H9 (cell line): Measurements from ENCODE around the gene ZNF408. TPM values are rescaled to one million over a fixed set of nuclear protein-coding genes. Genes with fewer than 3 reads are reported as not detected.
A peak's percentile ranks its signal among the peaks of the same experiment; 100 is the strongest.

Experiments used
- DNase-seq: peaks from one replicate; pipeline ENCODE4 v3.0.0-alpha.2; 2017
- H2AFZ ChIP-seq: one replicate; pipeline ENCODE4 v1.6.1; 2013; ENCODE audit warnings: mild to moderate bottlenecking, low read length, control low read depth, moderate library complexity
- H2AK5ac ChIP-seq: 2 replicates; pipeline ENCODE4 v1.6.1; 2013; ENCODE audit warnings: low read length, control low read depth, mixed read lengths; ENCODE audit not compliant: insufficient read length
- H2BK120ac ChIP-seq: one replicate; pipeline ENCODE4 v1.6.1; 2013; ENCODE audit warnings: low read depth, mild to moderate bottlenecking, low read length, control low read depth, inconsistent platforms; ENCODE audit not compliant: poor library complexity, severe bottlenecking
- H2BK12ac ChIP-seq: 2 replicates; pipeline ENCODE4 v1.6.1; 2013; ENCODE audit warnings: low read length, control low read depth, mixed read lengths, low read depth; ENCODE audit not compliant: insufficient read length
- H2BK15ac ChIP-seq: 2 replicates; pipeline ENCODE4 v1.6.1; 2013; ENCODE audit warnings: low read depth, low read length, control low read depth
- H2BK20ac ChIP-seq: one replicate; pipeline ENCODE4 v1.6.1; 2013; ENCODE audit warnings: low read depth, mild to moderate bottlenecking, low read length, control low read depth, inconsistent platforms; ENCODE audit not compliant: poor library complexity, severe bottlenecking
- H2BK5ac ChIP-seq: 2 replicates; pipeline ENCODE4 v1.6.1; 2013; ENCODE audit warnings: low read length, control low read depth, mixed read lengths; ENCODE audit not compliant: insufficient read length
- H3K14ac ChIP-seq: 2 replicates; pipeline ENCODE4 v1.6.1; 2013; ENCODE audit warnings: low read length, control low read depth; ENCODE audit not compliant: insufficient read depth
- H3K18ac ChIP-seq: 2 replicates; pipeline ENCODE4 v1.6.1; 2013; ENCODE audit warnings: low read depth, mild to moderate bottlenecking, mixed read lengths, low read length, control low read depth; ENCODE audit not compliant: insufficient read length
- H3K23ac ChIP-seq: 2 replicates; pipeline ENCODE4 v1.6.1; 2013; ENCODE audit warnings: low read length, control low read depth, mixed read lengths, low read depth; ENCODE audit not compliant: insufficient read length
- H3K23me2 ChIP-seq: 2 replicates; pipeline ENCODE4 v1.6.1; 2013; ENCODE audit warnings: low read depth, mild to moderate bottlenecking, mixed read lengths, low read length, control low read depth; ENCODE audit not compliant: insufficient read length, poor library complexity, severe bottlenecking
- H3K27ac ChIP-seq: 2 replicates; pipeline ENCODE4 v1.5.1; 2013; ENCODE audit warnings: low read length, control low read depth, mixed read lengths, low read depth; ENCODE audit not compliant: insufficient read length
- H3K27me3 ChIP-seq: 2 replicates; pipeline ENCODE4 v1.6.1; 2013; ENCODE audit warnings: low read length, control low read depth, inconsistent platforms; ENCODE audit not compliant: insufficient read depth
- H3K4ac ChIP-seq: 2 replicates; pipeline ENCODE4 v1.6.1; 2013; ENCODE audit warnings: low read depth, mild to moderate bottlenecking, control low read depth, inconsistent platforms, low read length, moderate library complexity
- H3K4me1 ChIP-seq: 2 replicates; pipeline ENCODE4 v1.6.1; 2013; ENCODE audit warnings: low read length, control low read depth, inconsistent platforms; ENCODE audit not compliant: insufficient read depth
- H3K4me2 ChIP-seq: 2 replicates; pipeline ENCODE4 v1.6.1; 2013; ENCODE audit warnings: low read length, control low read depth, mixed read lengths; ENCODE audit not compliant: insufficient read length, insufficient read depth
- H3K56ac ChIP-seq: 2 replicates; pipeline ENCODE4 v1.6.1; 2013; ENCODE audit warnings: low read depth, mild to moderate bottlenecking, mixed read lengths, low read length, control low read depth; ENCODE audit not compliant: insufficient read length
- H3K79me1 ChIP-seq: 2 replicates; pipeline ENCODE4 v1.6.1; 2013; ENCODE audit warnings: low read depth, mild to moderate bottlenecking, moderate library complexity, low read length, control low read depth, inconsistent platforms; ENCODE audit not compliant: insufficient read depth, poor library complexity, severe bottlenecking
- H3K79me2 ChIP-seq: 2 replicates; pipeline ENCODE4 v1.6.1; 2013; ENCODE audit warnings: low read length, control low read depth, inconsistent platforms; ENCODE audit not compliant: insufficient read depth
- H3K9ac ChIP-seq: 2 replicates; pipeline ENCODE4 v1.6.1; 2013; ENCODE audit warnings: low read length, control low read depth, mixed read lengths; ENCODE audit not compliant: insufficient read length; ENCODE audit errors: extremely low read depth
- H3K9me3 ChIP-seq: one replicate; pipeline ENCODE4 v1.6.1; 2013; ENCODE audit warnings: low read depth, low read length, inconsistent platforms; ENCODE audit not compliant: control insufficient read depth
- H3T11ph ChIP-seq: one replicate; pipeline ENCODE4 v1.6.1; 2013; ENCODE audit warnings: mild to moderate bottlenecking, low read length, control low read depth, inconsistent platforms
- H4K20me1 ChIP-seq: one replicate; pipeline ENCODE4 v1.6.1; 2013; ENCODE audit not compliant: control insufficient read depth, insufficient read length, insufficient read depth
- H4K5ac ChIP-seq: 2 replicates; pipeline ENCODE4 v1.6.1; 2013; ENCODE audit warnings: low read depth, mild to moderate bottlenecking, mixed read lengths, low read length, control low read depth; ENCODE audit not compliant: insufficient read length
- H4K8ac ChIP-seq: replicated peaks from 2 replicates; pipeline ENCODE4 v1.6.1; 2013; ENCODE audit warnings: low read length, control low read depth, mixed read lengths, low read depth; ENCODE audit not compliant: insufficient read length
- H4K91ac ChIP-seq: 2 replicates; pipeline ENCODE4 v1.6.1; 2013; ENCODE audit warnings: low read depth, mild to moderate bottlenecking, moderate library complexity, mixed read lengths, low read length, control low read depth; ENCODE audit not compliant: insufficient read length
- H3K27ac Mint-ChIP-seq, 3 experiments: 2 replicates in 2 of 3; 3 replicates in 1 of 3; pipeline ENCODE4 v1.8.0; 2020 to 2021; ENCODE audit warnings: mixed read lengths in 3 of 3, mild to moderate bottlenecking in 1 of 3, moderate library complexity in 1 of 3
- H3K27me3 Mint-ChIP-seq: 2 replicates; pipeline ENCODE4 v1.8.0; 2021; ENCODE audit warnings: low read depth, mild to moderate bottlenecking, moderate library complexity, mixed read lengths
- H3K36me3 Mint-ChIP-seq, 3 experiments: 2 replicates in 2 of 3; 3 replicates in 1 of 3; pipeline ENCODE4 v1.8.0; 2020 to 2021; ENCODE audit warnings: low read depth in 3 of 3, mixed read lengths in 3 of 3; ENCODE audit not compliant: insufficient read depth in 1 of 3
- H3K4me1 Mint-ChIP-seq, 2 experiments: 2 replicates each; pipeline ENCODE4 v1.8.0; 2020; ENCODE audit warnings: mixed read lengths in 2 of 2
- H3K4me3 Mint-ChIP-seq, 2 experiments: 2 replicates in 1 of 2; 3 replicates in 1 of 2; pipeline ENCODE4 v1.8.0; 2020 to 2021; ENCODE audit warnings: mild to moderate bottlenecking in 2 of 2, mixed read lengths in 2 of 2, moderate library complexity in 1 of 2
- H3K9me3 Mint-ChIP-seq, 2 experiments: 2 replicates in 1 of 2; 3 replicates in 1 of 2; pipeline ENCODE4 v1.8.0; 2020; ENCODE audit warnings: mild to moderate bottlenecking in 2 of 2, mixed read lengths in 2 of 2, moderate library complexity in 1 of 2
- WGBS: extraction: QIAGEN DNeasy Blood & Tissue Kit; methylation state at CpG from one replicate; pipeline ENCODE4 v1.1.7; 2013; ENCODE audit warnings: missing lambda C conversion rate, low lambda C conversion rate, mixed read lengths; ENCODE audit not compliant: insufficient read length; ENCODE audit errors: extremely low coverage; 5-methylcytosine and 5-hydroxymethylcytosine counted together
- total RNA-seq: library from RNA; stranded (reverse); gene quantifications from 2 replicates; pipeline ENCODE4 v1.2.1, GENCODE V29; 2021
- TF ChIP-seq, protein P1 (sequence below): fragments of 200-600 bp; sonication (generic); conservative IDR thresholded peaks from 3 replicates; pipeline ENCODE4 v1.8.0; 2021; ENCODE audit warnings: antibody characterized with exemption, mild to moderate bottlenecking

The ZNF408 gene
- total RNA-seq, 1 experiment from 2014 or later, result 16.6 TPM

DNA sequence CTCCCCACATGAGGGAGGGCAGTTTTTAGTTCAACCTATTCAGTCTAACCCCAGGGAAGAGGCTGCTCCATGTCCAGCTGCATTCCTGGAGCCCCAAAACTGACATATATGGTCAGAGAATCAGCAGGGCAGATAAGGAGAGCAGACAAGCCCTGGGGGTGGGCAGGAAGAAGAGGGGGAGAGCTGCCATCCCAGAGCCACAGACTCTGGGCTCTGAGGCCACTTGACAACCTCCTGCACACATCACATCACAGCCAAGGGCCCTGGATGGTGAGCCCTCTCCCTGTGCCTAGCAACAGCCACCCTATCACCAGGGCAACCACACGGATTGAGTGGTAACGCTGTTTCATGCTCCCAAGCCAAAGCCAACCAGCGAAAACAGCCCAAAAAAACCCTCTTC is 3.5 kb upstream of the ZNF408 start:
- DNase-seq, result no peak
- Mint-ChIP-seq H3K4me3 (no peak overlapping the region; a peak in 1 of 5 replicates), H3K4me1 (peaks cover 15 to 16% of the 10 kb centered on the region in 2 experiments), H3K27me3 (no peaks in the 10 kb centered on the region), H3K36me3 (peaks cover 4 to 21% (median 21%) of the 10 kb centered on the region in 3 experiments; a peak in 6 of 7 replicates), H3K27ac (peak overlapping the region in 1 of 3 experiments; percentile 5; a peak in 2 of 7 replicates), H3K9me3 (no peaks in the 10 kb centered on the region)
- no peaks in the 10 kb centered on the region for H3K9me3 ChIP-seq
- no peak overlapping the region for H3K27ac ChIP-seq
- no peak overlapping the region for H2BK15ac ChIP-seq
- WGBS, result no CpG with 5 or more reads among the region's 3 CpGs
- no peak overlapping the region for H3K4ac ChIP-seq
- H3K14ac ChIP-seq, result no peak overlapping the region
- no peak overlapping the region for H4K91ac ChIP-seq
- H3T11ph ChIP-seq, result no peak overlapping the region
- peaks cover 3% of the 10 kb centered on the region for H3K23me2 ChIP-seq
- H3K18ac ChIP-seq, result no peak overlapping the region
- H2AFZ ChIP-seq, result no peak overlapping the region
- no peaks in the 10 kb centered on the region for H3K4me1 ChIP-seq
- H2BK20ac ChIP-seq, result no peak overlapping the region
- no peaks in the 10 kb centered on the region for H3K79me1 ChIP-seq
- H4K5ac ChIP-seq, result no peak overlapping the region
- no peak overlapping the region for H3K56ac ChIP-seq
- no peak overlapping the region for H2BK5ac ChIP-seq
- H3K27me3 ChIP-seq, result no peaks in the 10 kb centered on the region
- H2AK5ac ChIP-seq, result no peak overlapping the region
- H4K8ac ChIP-seq, result no peak overlapping the region
- H3K4me2 ChIP-seq, result no peak overlapping the region
- peaks cover 6% of the 10 kb centered on the region; the same call in 1 of the 2 replicates for H3K79me2 ChIP-seq
- no peak overlapping the region for H3K9ac ChIP-seq
- H2BK12ac ChIP-seq, result no peak overlapping the region
- TF ChIP-seq, protein P1, sequence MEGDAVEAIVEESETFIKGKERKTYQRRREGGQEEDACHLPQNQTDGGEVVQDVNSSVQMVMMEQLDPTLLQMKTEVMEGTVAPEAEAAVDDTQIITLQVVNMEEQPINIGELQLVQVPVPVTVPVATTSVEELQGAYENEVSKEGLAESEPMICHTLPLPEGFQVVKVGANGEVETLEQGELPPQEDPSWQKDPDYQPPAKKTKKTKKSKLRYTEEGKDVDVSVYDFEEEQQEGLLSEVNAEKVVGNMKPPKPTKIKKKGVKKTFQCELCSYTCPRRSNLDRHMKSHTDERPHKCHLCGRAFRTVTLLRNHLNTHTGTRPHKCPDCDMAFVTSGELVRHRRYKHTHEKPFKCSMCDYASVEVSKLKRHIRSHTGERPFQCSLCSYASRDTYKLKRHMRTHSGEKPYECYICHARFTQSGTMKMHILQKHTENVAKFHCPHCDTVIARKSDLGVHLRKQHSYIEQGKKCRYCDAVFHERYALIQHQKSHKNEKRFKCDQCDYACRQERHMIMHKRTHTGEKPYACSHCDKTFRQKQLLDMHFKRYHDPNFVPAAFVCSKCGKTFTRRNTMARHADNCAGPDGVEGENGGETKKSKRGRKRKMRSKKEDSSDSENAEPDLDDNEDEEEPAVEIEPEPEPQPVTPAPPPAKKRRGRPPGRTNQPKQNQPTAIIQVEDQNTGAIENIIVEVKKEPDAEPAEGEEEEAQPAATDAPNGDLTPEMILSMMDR, result no peak
- H2BK120ac ChIP-seq, result no peak overlapping the region
- no peak overlapping the region for H3K23ac ChIP-seq
- no peaks in the 10 kb centered on the region for H4K20me1 ChIP-seq
